GM12878 (cell line): ENCODE measurements around the gene MYRFL. TPM values are rescaled to one million over a fixed set of nuclear protein-coding genes. Genes with fewer than 3 reads are reported as not detected.

Experiments
- ATAC-seq: fragments of 200-7000 bp; cut with Tn5 transposase; 3 replicates; pipeline ENCODE4 v1.9.1; 2020; ENCODE audit warnings: mild to moderate bottlenecking, moderate library complexity
- BruUV-seq: library from RNA; stranded (reverse); fragments of 400-500 nt; replicated peaks from 2 replicates; lab custom pipeline; 2021; lab: Mats Ljungman, UMichigan
- CTCF ChIA-PET: fragments of 300-600 bp; sonication (Branson Sonifier 250); formaldehyde crosslinking; extraction: SDS; loops from one replicate; lab custom pipeline; 2021; ENCODE audit warnings: inconsistent platforms; lab: Yijun Ruan, JAX
- POLR2A ChIA-PET: fragments of 350-600 bp; formaldehyde crosslinking; extraction: SDS; loops from one replicate; lab custom pipeline; 2021; ENCODE audit warnings: inconsistent platforms; lab: Charles Lee
- RAD21 ChIA-PET: fragments of 300-600 bp; sonication (Branson Sonifier 250); formaldehyde crosslinking; loops from one replicate; lab custom pipeline; 2023; ENCODE audit warnings: antibody characterized with exemption; ENCODE audit not compliant: unreplicated experiment; lab: Charles Lee
- SMC1A ChIA-PET: fragments of 300-600 bp; sonication (Branson Sonifier 250); formaldehyde crosslinking; loops from one replicate; lab custom pipeline; 2023; ENCODE audit not compliant: unreplicated experiment, uncharacterized antibody; lab: Charles Lee
- DNase-seq: peaks from one replicate; pipeline ENCODE4 v3.0.0-alpha.2; 2011; ENCODE audit warnings: low read depth, low spot score
- FAIRE-seq: peaks from 3 replicates; lab custom pipeline; 2011; peaks lifted over from hg19 to GRCh38; lab: Jason Lieb, UNC
- H2AFZ ChIP-seq: 2 replicates; pipeline ENCODE4 v1.6.0; 2011; ENCODE audit warnings: low read depth, low read length, control low read depth; ENCODE audit not compliant: control insufficient read depth
- H3K27ac ChIP-seq: 2 replicates; pipeline ENCODE4 v1.5.1; 2011; ENCODE audit warnings: control low read depth; ENCODE audit not compliant: control insufficient read depth, insufficient read depth
- H3K27me3 ChIP-seq, 2 experiments: replicated peaks in 1 of 2; 2 replicates each; pipeline versions ENCODE4 v1.6.0 to v1.6.1; 2011; ENCODE audit warnings: low read length in 1 of 2; ENCODE audit not compliant: control insufficient read depth in 2 of 2, insufficient read depth in 2 of 2
- H3K36me3 ChIP-seq, 2 experiments: 2 replicates each; pipeline ENCODE4 v1.5.1; 2011; ENCODE audit warnings: low read length in 1 of 2; ENCODE audit not compliant: control insufficient read depth in 2 of 2, insufficient read depth in 2 of 2
- H3K4me1 ChIP-seq: 2 replicates; pipeline ENCODE4 v1.6.1; 2011; ENCODE audit warnings: mild to moderate bottlenecking, low read length, moderate library complexity, mixed read lengths; ENCODE audit not compliant: control insufficient read depth, insufficient read depth
- H3K4me2 ChIP-seq: 2 replicates; pipeline ENCODE4 v1.6.0; 2011; ENCODE audit warnings: control low read depth; ENCODE audit not compliant: control insufficient read depth, insufficient read depth
- H3K4me3 ChIP-seq: fragments of 200-600 bp; sonication (generic); 2 replicates; pipeline ENCODE4 v1.5.1; 2016
- H3K79me2 ChIP-seq: 2 replicates; pipeline ENCODE4 v1.6.0; 2011; ENCODE audit warnings: low read length; ENCODE audit not compliant: control insufficient read depth, insufficient read depth
- H3K9ac ChIP-seq: 2 replicates; pipeline ENCODE4 v1.8.0; 2011; ENCODE audit warnings: low read length, control low read depth, mixed read lengths; ENCODE audit not compliant: control insufficient read depth, insufficient read depth
- H3K9me3 ChIP-seq: replicated peaks from 3 replicates; pipeline ENCODE4 v1.5.1; 2011; ENCODE audit warnings: mild to moderate bottlenecking, low read length; ENCODE audit not compliant: control insufficient read depth, insufficient read depth
- H4K20me1 ChIP-seq: 2 replicates; pipeline ENCODE4 v1.6.0; 2011; ENCODE audit not compliant: control insufficient read depth, insufficient read depth
- BCL11A ChIP-seq: IDR thresholded peaks from 2 replicates; pipeline ENCODE4 v1.6.1; 2011; ENCODE audit warnings: low read depth, low read length
- EGR1 ChIP-seq, 2 experiments: IDR thresholded peaks; 1 replicate in 1 of 2; 2 replicates in 1 of 2; pipeline ENCODE4 v1.6.1; 2011 to 2012; ENCODE audit warnings: low read depth in 2 of 2, low read length in 2 of 2, borderline replicate concordance in 1 of 2, mild to moderate bottlenecking in 1 of 2, moderate library complexity in 1 of 2
- EP300 ChIP-seq, 2 experiments: fragments of 150-350 bp in 1 of 2; IDR thresholded peaks; 2 replicates each; pipeline ENCODE4 v1.6.1; 2011 to 2012; ENCODE audit warnings: low read depth in 2 of 2, low read length in 2 of 2, borderline replicate concordance in 1 of 2, improper control_type of control experiment in 1 of 2, inconsistent platforms in 1 of 2; ENCODE audit not compliant: control insufficient read depth in 1 of 2
- RELA ChIP-seq: fragments of 450-650 bp; IDR thresholded peaks from 2 replicates; pipeline ENCODE4 v1.8.0; 2014; ENCODE audit warnings: borderline replicate concordance; ENCODE audit not compliant: partially characterized antibody
- YY1 ChIP-seq: IDR thresholded peaks from 2 replicates; pipeline ENCODE4 v1.6.1; 2011; ENCODE audit warnings: low read depth, mild to moderate bottlenecking, low read length
- WGBS: methylation state at CpG from one replicate; pipeline ENCODE4 v1.1.6; 2016; ENCODE audit warnings: low lambda C conversion rate; ENCODE audit not compliant: insufficient replicate concordance, insufficient coverage; ENCODE audit errors: missing lambda C conversion rate; 5-methylcytosine and 5-hydroxymethylcytosine counted together
- in situ Hi-C: fragments of 300-500 bp; cut with MboI; formaldehyde crosslinking; loops from 9 replicates; pipeline ENCODE4 v1.14.3; 2018; ENCODE audit warnings: mixed read lengths
- intact Hi-C: fragments of 100-400 bp; cut with micrococcal nuclease; formaldehyde crosslinking; loops from one replicate; pipeline ENCODE4 v1.14.2; 2022; ENCODE audit not compliant: unreplicated experiment
- polyA plus RNA-seq, 11 experiments: library from polyadenylated mRNA; depleted of rRNA in 4 of 11; unstranded in 6 of 11; stranded (reverse) in 5 of 11; fragments of >200 nt; fragmentation: Nextera tagmentation in 4 of 11; fragmentation: Illumina TruSeq in 1 of 11; extraction: Ambion mirVana in 4 of 11; extraction: Trizol in 1 of 11; gene quantifications; 1 replicate in 1 of 11; 2 replicates in 10 of 11; pipeline versions ENCODE4 v1.2.1 to v1.2.3, GENCODE V29; 2011 to 2016; ENCODE audit warnings: inconsistent platforms in 2 of 11, missing spikeins in 2 of 11, low read depth in 1 of 11
- total RNA-seq, 4 experiments: library from RNA; depleted of rRNA in 3 of 4; stranded (reverse); fragments of >200 nt in 3 of 4; fragmentation: Illumina TruSeq in 1 of 4; extraction: Trizol in 1 of 4; gene quantifications; 2 replicates each; pipeline versions ENCODE4 v1.2.1 to v1.2.3, GENCODE V29; 2013 to 2021
- TF ChIP-seq, protein P1 (sequence below): IDR thresholded peaks from 2 replicates; pipeline ENCODE4 v1.6.1; 2012; ENCODE audit warnings: low read depth, low read length, improper control_type of control experiment

MYRFL gene
- total and polyA plus RNA-seq, 10 of the 15 experiments (the other 5 are each of a cell fraction or from before 2014, with no cell fraction given), result 0.24 to 1.8 (median 0.64) TPM

DNA sequence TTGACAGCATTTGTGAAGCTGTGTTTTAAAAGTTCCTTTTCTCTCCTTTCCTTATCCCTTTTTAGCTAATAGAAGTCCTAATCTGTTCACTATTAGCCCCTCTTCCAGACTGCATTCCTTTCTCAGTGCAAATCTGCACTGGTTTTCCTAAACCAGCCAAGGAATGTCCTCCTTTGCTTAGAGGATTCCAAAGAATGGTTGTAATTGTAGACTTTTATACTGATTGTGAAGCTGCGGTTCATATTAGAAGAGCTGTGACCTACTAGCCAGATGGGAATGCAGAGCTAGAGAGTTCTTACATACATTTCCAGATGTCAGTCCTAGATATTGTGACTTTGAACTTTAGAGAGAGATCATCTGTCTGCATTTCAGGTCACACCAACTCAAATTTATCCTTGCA lies 79.8 kb downstream of the MYRFL start:
- no peak for ATAC-seq
- FAIRE-seq, result no peak
- H3K27me3 ChIP-seq, result no peaks in the 10 kb centered on the region
- H3K4me2 ChIP-seq, result no peak overlapping the region
- no TSS peak for BruUV-seq
- ChIA-PET SMC1A (interaction anchor here (0.9 to 1.6 kb wide), 4 partner anchors 453 to 817 kb away, joined by 3 to 10 read pairs (median 4); no protein-coding TSS in a partner anchor), CTCF (interaction anchor here (0.7 to 2.3 kb wide), 6 partner anchors 25 to 824 kb away, joined by 3 to 11 read pairs (median 4); no protein-coding TSS in a partner anchor), RAD21 (interaction anchor here (0.9 to 1.2 kb wide), 3 partner anchors 20 to 823 kb away, joined by 3 to 8 read pairs (median 4); no protein-coding TSS in a partner anchor), POLR2A (interaction anchor here (0.9 kb wide), 1 partner anchor 332 kb away, joined by 3 read pairs; no protein-coding TSS in a partner anchor)
- no peaks in the 10 kb centered on the region for H3K9me3 ChIP-seq
- WGBS, result 0% methylated on average over 1 of the region's 1 CpG
- intact Hi-C loops (no loop called here), in situ Hi-C loops (no loop called here)
- no peak for DNase-seq
- TF ChIP-seq BCL11A (no peak), EGR1 (IDR thresholded peaks at IDR 0.05; ENCODE audit: borderline replicate concordance in 1 of 2, low read depth in 2 of 2, low read length in 2 of 2) (no peak), YY1 (no peak), EP300 (IDR thresholded peaks at IDR 0.05; ENCODE audit: borderline replicate concordance in 1 of 2, control insufficient read depth in 1 of 2, low read depth in 2 of 2, low read length in 2 of 2) (no peak), RELA (no peak)
- TF ChIP-seq, protein P1, sequence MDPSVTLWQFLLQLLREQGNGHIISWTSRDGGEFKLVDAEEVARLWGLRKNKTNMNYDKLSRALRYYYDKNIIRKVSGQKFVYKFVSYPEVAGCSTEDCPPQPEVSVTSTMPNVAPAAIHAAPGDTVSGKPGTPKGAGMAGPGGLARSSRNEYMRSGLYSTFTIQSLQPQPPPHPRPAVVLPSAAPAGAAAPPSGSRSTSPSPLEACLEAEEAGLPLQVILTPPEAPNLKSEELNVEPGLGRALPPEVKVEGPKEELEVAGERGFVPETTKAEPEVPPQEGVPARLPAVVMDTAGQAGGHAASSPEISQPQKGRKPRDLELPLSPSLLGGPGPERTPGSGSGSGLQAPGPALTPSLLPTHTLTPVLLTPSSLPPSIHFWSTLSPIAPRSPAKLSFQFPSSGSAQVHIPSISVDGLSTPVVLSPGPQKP, result no peak
- no peak overlapping the region for H3K9ac ChIP-seq
- H2AFZ ChIP-seq, result no peak overlapping the region
- no peaks in the 10 kb centered on the region for H3K79me2 ChIP-seq
- H3K27ac ChIP-seq, result no peak overlapping the region
- no peak overlapping the region for H3K4me3 ChIP-seq
- peaks cover 16% of the 10 kb centered on the region for H3K4me1 ChIP-seq
- H3K36me3 ChIP-seq, result no peaks in the 10 kb centered on the region
- no peaks in the 10 kb centered on the region for H4K20me1 ChIP-seq
